NT2/D1 (cell line): ENCODE measurements around the gene CACHD1.
"Not testable (repeated sequence)": the region's sequence is repeated elsewhere in the genome, so short reads cannot be mapped to it uniquely, and the experiment has no call there.

Experiments used
- DNase-seq: peaks from one replicate; pipeline ENCODE4 v3.0.0-alpha.2; 2011; ENCODE audit warnings: low read depth, low spot score
- H3K27me3 ChIP-seq: 2 replicates; pipeline ENCODE4 v1.6.0; 2011; ENCODE audit warnings: mild to moderate bottlenecking; ENCODE audit not compliant: insufficient read length, insufficient read depth
- H3K36me3 ChIP-seq: 2 replicates; pipeline ENCODE4 v1.6.1; 2011; ENCODE audit warnings: mild to moderate bottlenecking, low read length, mixed read lengths; ENCODE audit not compliant: insufficient read depth, insufficient read length
- H3K4me1 ChIP-seq: 2 replicates; pipeline ENCODE4 v1.5.1; 2011; ENCODE audit not compliant: insufficient read depth, insufficient read length
- H3K4me3 ChIP-seq: 2 replicates; pipeline ENCODE4 v1.5.1; 2011; ENCODE audit warnings: low read depth; ENCODE audit not compliant: insufficient read length
- H3K9ac ChIP-seq: 2 replicates; pipeline ENCODE4 v1.6.0; 2011; ENCODE audit warnings: low read depth; ENCODE audit not compliant: insufficient read length
- H3K9me3 ChIP-seq: 2 replicates; pipeline ENCODE4 v1.5.1; 2011; ENCODE audit warnings: mild to moderate bottlenecking, low read length; ENCODE audit not compliant: insufficient read depth
- SUZ12 ChIP-seq: IDR thresholded peaks from 2 replicates; pipeline ENCODE4 v1.6.1; 2011; ENCODE audit not compliant: insufficient read length, insufficient read depth; ENCODE audit errors: extremely low read depth
- YY1 ChIP-seq: IDR thresholded peaks from 2 replicates; pipeline ENCODE4 v1.6.1; 2011; ENCODE audit not compliant: insufficient read length, insufficient read depth
- ZNF274 ChIP-seq: IDR thresholded peaks from 2 replicates; pipeline ENCODE4 v1.6.1; 2011; ENCODE audit warnings: mild to moderate bottlenecking, low read depth, low read length

Gene CACHD1

GRCh38 chr1:64721135-64721534, 251.2 kb downstream of the CACHD1 start:
- Histone ChIP-seq H3K4me1 (no peaks in the 10 kb centered on the region), H3K4me3 (no peak overlapping the region), H3K27me3 (no peaks in the 10 kb centered on the region), H3K9ac (no peak overlapping the region), H3K36me3 (no peaks in the 10 kb centered on the region), H3K9me3 (peaks cover 13% of the 10 kb centered on the region; the same call in 1 of the 2 replicates)
- TF ChIP-seq YY1 (no peak), ZNF274 (no peak), SUZ12 (no peak)
- no peak for DNase-seq

DNA sequence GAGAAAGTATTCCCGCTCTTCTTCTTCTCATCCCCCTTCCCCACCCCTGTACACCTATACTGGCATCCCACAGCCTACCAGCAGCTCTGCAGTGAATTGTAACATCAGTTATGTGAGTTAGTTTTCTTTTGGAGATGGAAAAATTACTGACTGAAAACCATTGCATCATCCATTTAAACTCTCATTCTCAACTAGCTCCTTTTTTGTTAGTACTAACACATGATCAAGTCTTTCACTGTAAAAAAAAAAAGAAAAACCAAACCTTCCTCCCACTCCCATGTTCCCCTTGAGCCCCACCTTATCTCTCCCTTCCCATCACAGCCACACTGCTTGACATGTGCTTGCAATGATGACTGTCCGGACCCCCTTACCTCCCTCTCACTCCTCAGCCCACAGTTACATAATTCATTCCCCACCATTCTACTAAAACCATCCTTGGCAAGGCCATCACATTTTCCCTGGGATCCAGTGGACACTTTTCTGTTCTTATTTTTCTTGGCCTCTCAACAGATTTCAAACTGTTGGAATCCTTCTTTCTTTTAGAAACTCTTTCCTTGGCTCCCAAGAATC, 251.7 kb downstream of the CACHD1 start:
- Histone ChIP-seq H3K4me3 (no peak overlapping the region), H3K9me3 (peaks cover 13% of the 10 kb centered on the region; the same call in 1 of the 2 replicates), H3K9ac (no peak overlapping the region), H3K27me3 (no peaks in the 10 kb centered on the region), H3K4me1 (no peaks in the 10 kb centered on the region), H3K36me3 (no peaks in the 10 kb centered on the region)
- DNase-seq = no peak
- TF ChIP-seq YY1 (no peak), ZNF274 (no peak), SUZ12 (no peak)

DNA sequence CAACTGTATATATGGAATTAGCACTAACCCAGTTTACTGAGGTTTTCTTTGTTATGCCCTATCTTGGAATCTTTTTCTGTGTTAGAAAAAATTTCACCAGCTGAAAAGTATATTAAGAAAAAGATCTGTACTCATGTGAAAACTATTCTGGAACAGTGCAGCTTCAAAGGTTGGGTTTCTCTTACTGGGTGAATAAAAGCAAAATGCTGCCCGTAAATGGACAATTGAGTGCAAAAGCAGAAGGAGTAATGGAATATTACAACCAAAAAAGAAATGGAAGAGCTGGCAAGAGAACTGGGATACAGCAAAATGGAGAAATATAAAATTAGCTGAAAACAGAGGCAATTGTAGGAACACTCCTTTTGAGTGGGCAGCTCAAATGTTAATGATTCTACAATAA, 257.9 kb downstream of the CACHD1 start:
- Histone ChIP-seq H3K36me3 (no peaks in the 10 kb centered on the region), H3K9ac (no peak overlapping the region), H3K4me3 (no peak overlapping the region), H3K27me3 (peaks cover 3% of the 10 kb centered on the region), H3K4me1 (no peaks in the 10 kb centered on the region), H3K9me3 (no peaks in the 10 kb centered on the region)
- TF ChIP-seq ZNF274 (no peak), YY1 (no peak), SUZ12 (no peak)
- no peak for DNase-seq

DNA sequence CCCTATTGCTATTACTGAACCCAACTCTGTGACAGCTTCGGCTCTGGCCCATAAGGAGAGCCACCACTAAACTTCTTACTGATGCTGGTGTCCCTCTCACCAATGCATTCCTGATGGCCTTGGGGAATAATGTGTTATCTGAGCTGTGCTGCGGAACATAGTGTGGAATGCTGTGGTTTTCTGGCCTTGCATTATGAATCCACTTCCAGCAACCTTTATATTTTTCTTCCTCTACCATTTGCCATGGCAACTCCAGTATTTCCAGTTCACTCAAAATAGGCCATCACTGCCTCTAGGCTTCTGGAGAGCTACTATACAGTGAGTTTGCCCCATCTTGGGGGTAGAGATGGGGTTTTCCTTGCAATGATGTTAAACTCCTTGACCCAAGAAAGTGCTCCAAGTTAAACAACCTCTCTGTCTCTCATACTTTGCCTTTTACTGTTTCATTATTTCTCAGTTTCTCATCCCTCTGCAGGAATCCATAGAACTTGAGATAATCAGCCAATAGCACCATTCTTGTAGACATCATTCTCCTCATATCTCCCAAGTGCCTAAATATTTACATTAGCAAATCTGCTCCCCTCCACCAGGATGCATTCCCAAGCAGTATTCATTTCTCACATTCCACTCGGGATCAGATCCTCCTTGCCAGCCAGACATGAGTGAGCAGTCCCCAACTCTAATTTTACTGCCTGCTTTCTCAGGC, 263.8 kb downstream of the CACHD1 start:
- Histone ChIP-seq H3K27me3 (peaks cover 3% of the 10 kb centered on the region), H3K4me3 (no peak overlapping the region), H3K36me3 (no peaks in the 10 kb centered on the region), H3K9me3 (no peaks in the 10 kb centered on the region; the same call in 1 of the 2 replicates), H3K4me1 (no peaks in the 10 kb centered on the region), H3K9ac (no peak overlapping the region)
- TF ChIP-seq ZNF274 = no peak
- TF ChIP-seq YY1 = no peak
- no peak for TF ChIP-seq SUZ12
- no peak for DNase-seq

GRCh38 chr1:64734287-64734652, 264.3 kb downstream of the CACHD1 start:
- H3K9me3 ChIP-seq = no peaks in the 10 kb centered on the region; the same call in 1 of the 2 replicates
- DNase-seq = no peak
- no peaks in the 10 kb centered on the region for H3K36me3 ChIP-seq
- H3K4me1 ChIP-seq = no peaks in the 10 kb centered on the region
- no peak for TF ChIP-seq SUZ12
- TF ChIP-seq ZNF274 = no peak
- TF ChIP-seq YY1 = no peak
- H3K4me3 ChIP-seq = no peak overlapping the region
- H3K9ac ChIP-seq = no peak overlapping the region
- peaks cover 3% of the 10 kb centered on the region for H3K27me3 ChIP-seq

DNA sequence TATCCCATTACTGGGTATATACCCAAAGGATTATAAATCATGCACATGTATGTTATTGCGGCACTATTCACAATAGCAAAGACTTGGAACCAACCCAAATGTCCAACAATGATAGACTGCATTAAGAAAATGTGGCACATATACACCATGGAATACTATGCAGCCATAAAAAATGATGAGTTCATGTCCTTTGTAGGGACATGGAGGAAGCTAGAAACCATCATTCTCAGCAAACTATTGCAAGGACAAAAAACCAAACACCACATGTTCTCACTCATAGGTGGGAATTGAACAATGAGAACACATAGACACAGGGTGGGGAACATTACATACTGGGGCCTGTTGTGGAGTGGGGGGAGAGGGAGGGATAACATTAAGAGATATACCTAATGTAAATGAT, 270.8 kb downstream of the CACHD1 start:
- H3K36me3 ChIP-seq, DNase-seq, H3K9me3 ChIP-seq, H3K27me3 ChIP-seq, H3K4me3 ChIP-seq, H3K4me1 ChIP-seq, H3K9ac ChIP-seq: not testable (repeated sequence)
